Measurements from ENCODE around the gene ATP1A2.
A peak's percentile ranks its signal among the peaks of the same experiment; 100 is the strongest.

ATP1A2 gene

DNA sequence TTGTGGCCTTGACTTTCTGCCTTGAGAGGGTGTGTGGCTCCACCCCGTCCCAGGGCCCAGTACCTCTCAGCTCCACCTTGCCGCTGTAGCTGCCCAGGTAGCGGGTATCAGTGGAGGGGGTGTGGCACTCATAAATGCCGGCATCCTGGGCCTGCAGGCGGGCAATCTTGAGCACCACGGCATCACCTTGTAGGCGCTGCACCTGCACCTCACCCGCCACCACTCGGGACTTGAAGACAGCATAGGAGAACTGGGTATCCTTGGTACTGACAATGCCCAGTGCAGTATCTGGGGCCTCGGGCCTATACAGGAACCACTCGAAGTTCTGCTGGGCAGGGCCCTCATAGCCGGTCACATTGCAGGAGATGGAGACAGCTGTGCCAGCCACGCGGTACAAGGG, 20.8 kb upstream of the ATP1A2 start:
- Histone ChIP-seq H3K4me1 (ENCODE audit: control insufficient read depth in 1 of 2, insufficient read depth in 2 of 2, low read length in 2 of 2) (peaks cover 22 to 25% of the 10 kb centered on the region in 2 experiments), H3K4me3 (ENCODE audit: low read depth, low read length) (no peak overlapping the region), H2BK120ac (ENCODE audit: insufficient read depth, low read length, poor library complexity) (no peak overlapping the region), H3K14ac (ENCODE audit: low read length) (no peak overlapping the region), H3K9ac (ENCODE audit: low read length) (no peak overlapping the region), H3K18ac (ENCODE audit: low read length) (no peak overlapping the region), H2AK5ac (ENCODE audit: low read length) (no peak overlapping the region), H3K9me3 (ENCODE audit: insufficient read depth, low read depth, low read length) (peaks cover 5% of the 10 kb centered on the region), H2AFZ (ENCODE audit: insufficient read depth, low read length, poor library complexity) (no peak overlapping the region), H3K27ac (ENCODE audit: low read depth, low read length) (no peak overlapping the region), H3K79me1 (ENCODE audit: low read length) (peaks cover 2% of the 10 kb centered on the region), H3K36me3 (ENCODE audit: control insufficient read depth in 1 of 2, insufficient read depth in 2 of 2, low read length in 2 of 2) (peaks cover 0 to 6% of the 10 kb centered on the region in 2 experiments), H2BK5ac (ENCODE audit: low read depth, low read length, poor library complexity) (no peak overlapping the region), H2BK12ac (ENCODE audit: low read length) (no peak overlapping the region), H4K8ac (ENCODE audit: low read depth, low read length) (no peak overlapping the region), H3K4me2 (ENCODE audit: low read length) (no peak overlapping the region), H3K79me2 (ENCODE audit: control insufficient read depth, insufficient read depth, low read length, poor library complexity) (no peaks in the 10 kb centered on the region), H4K91ac (ENCODE audit: low read depth, low read length) (no peak overlapping the region), H3K23ac (ENCODE audit: low read length) (no peak overlapping the region), H4K12ac (ENCODE audit: low read depth, low read length) (no peak overlapping the region), H3K4ac (ENCODE audit: low read depth, low read length) (no peak overlapping the region), H3K27me3 (ENCODE audit: insufficient read depth, low read length) (no peaks in the 10 kb centered on the region)
- DNase-seq: no peak
- no CpG with 5 or more reads among the region's 14 CpGs for WGBS (ENCODE audit: extremely low coverage, insufficient coverage, insufficient read length)

- H3K14ac ChIP-seq (ENCODE audit: low read length): no peak overlapping the region
- no peak overlapping the region for H3K9ac ChIP-seq (ENCODE audit: low read length)
- H3K27ac ChIP-seq (ENCODE audit: low read depth, low read length): no peak overlapping the region
- H2BK12ac ChIP-seq (ENCODE audit: low read length): no peak overlapping the region
- no peaks in the 10 kb centered on the region for H3K27me3 ChIP-seq (ENCODE audit: insufficient read depth, low read length)
- no peak overlapping the region for H2AFZ ChIP-seq (ENCODE audit: insufficient read depth, low read length, poor library complexity)
- DNase-seq: no peak
- H3K4me3 ChIP-seq (ENCODE audit: low read depth, low read length): no peak overlapping the region
- peaks cover 2% of the 10 kb centered on the region for H3K79me1 ChIP-seq (ENCODE audit: low read length)
- no peak overlapping the region for H2BK120ac ChIP-seq (ENCODE audit: insufficient read depth, low read length, poor library complexity)
- no peak overlapping the region for H4K8ac ChIP-seq (ENCODE audit: low read depth, low read length)
- peaks cover 0 to 6% of the 10 kb centered on the region in 2 experiments for H3K36me3 ChIP-seq (ENCODE audit: control insufficient read depth in 1 of 2, insufficient read depth in 2 of 2, low read length in 2 of 2)
- H3K18ac ChIP-seq (ENCODE audit: low read length): no peak overlapping the region
- H3K23ac ChIP-seq (ENCODE audit: low read length): no peak overlapping the region
- no peak overlapping the region for H4K91ac ChIP-seq (ENCODE audit: low read depth, low read length)
- no peak overlapping the region for H2AK5ac ChIP-seq (ENCODE audit: low read length)
- no peak overlapping the region for H3K4ac ChIP-seq (ENCODE audit: low read depth, low read length)
- H4K12ac ChIP-seq (ENCODE audit: low read depth, low read length): no peak overlapping the region
- peaks cover 5% of the 10 kb centered on the region for H3K9me3 ChIP-seq (ENCODE audit: insufficient read depth, low read depth, low read length)
- peaks cover 21 to 25% of the 10 kb centered on the region in 2 experiments for H3K4me1 ChIP-seq (ENCODE audit: control insufficient read depth in 1 of 2, insufficient read depth in 2 of 2, low read length in 2 of 2)
- no CpG with 5 or more reads among the region's 4 CpGs for WGBS (ENCODE audit: extremely low coverage, insufficient coverage, insufficient read length)
- no peak overlapping the region for H2BK5ac ChIP-seq (ENCODE audit: low read depth, low read length, poor library complexity)
- no peaks in the 10 kb centered on the region for H3K79me2 ChIP-seq (ENCODE audit: control insufficient read depth, insufficient read depth, low read length, poor library complexity)
- H3K4me2 ChIP-seq (ENCODE audit: low read length): no peak overlapping the region
Measured at GRCh38 chr1:160095382-160096105, 20.0 kb upstream of the ATP1A2 start.

GRCh38 chr1:160096274-160097116, 19.1 kb upstream of the ATP1A2 start:
- peaks cover 5% of the 10 kb centered on the region for H3K9me3 ChIP-seq (ENCODE audit: insufficient read depth, low read depth, low read length)
- H3K4me3 ChIP-seq (ENCODE audit: low read depth, low read length): no peak overlapping the region
- no peak overlapping the region for H4K12ac ChIP-seq (ENCODE audit: low read depth, low read length)
- DNase-seq: peak; percentile 98 to 99
- H4K8ac ChIP-seq (ENCODE audit: low read depth, low read length): no peak overlapping the region
- H3K14ac ChIP-seq (ENCODE audit: low read length): no peak overlapping the region
- WGBS (ENCODE audit: extremely low coverage, insufficient coverage, insufficient read length): no CpG with 5 or more reads among the region's 4 CpGs
- no peak overlapping the region for H3K4ac ChIP-seq (ENCODE audit: low read depth, low read length)
- no peaks in the 10 kb centered on the region for H3K27me3 ChIP-seq (ENCODE audit: insufficient read depth, low read length)
- H3K23ac ChIP-seq (ENCODE audit: low read length): no peak overlapping the region
- H4K91ac ChIP-seq (ENCODE audit: low read depth, low read length): no peak overlapping the region
- H3K9ac ChIP-seq (ENCODE audit: low read length): no peak overlapping the region
- no peak overlapping the region for H3K4me2 ChIP-seq (ENCODE audit: low read length)
- peaks cover 2% of the 10 kb centered on the region for H3K79me1 ChIP-seq (ENCODE audit: low read length)
- no peaks in the 10 kb centered on the region for H3K79me2 ChIP-seq (ENCODE audit: control insufficient read depth, insufficient read depth, low read length, poor library complexity)
- no peak overlapping the region for H2BK5ac ChIP-seq (ENCODE audit: low read depth, low read length, poor library complexity)
- H3K4me1 ChIP-seq (ENCODE audit: control insufficient read depth in 1 of 2, insufficient read depth in 2 of 2, low read length in 2 of 2): peaks cover 18 to 20% of the 10 kb centered on the region in 2 experiments
- H2BK120ac ChIP-seq (ENCODE audit: insufficient read depth, low read length, poor library complexity): no peak overlapping the region
- H2AK5ac ChIP-seq (ENCODE audit: low read length): no peak overlapping the region
- no peak overlapping the region for H3K27ac ChIP-seq (ENCODE audit: low read depth, low read length)
- no peak overlapping the region for H2AFZ ChIP-seq (ENCODE audit: insufficient read depth, low read length, poor library complexity)
- H3K18ac ChIP-seq (ENCODE audit: low read length): no peak overlapping the region
- H2BK12ac ChIP-seq (ENCODE audit: low read length): no peak overlapping the region
- H3K36me3 ChIP-seq (ENCODE audit: control insufficient read depth in 1 of 2, insufficient read depth in 2 of 2, low read length in 2 of 2): peaks cover 0 to 5% of the 10 kb centered on the region in 2 experiments

DNA sequence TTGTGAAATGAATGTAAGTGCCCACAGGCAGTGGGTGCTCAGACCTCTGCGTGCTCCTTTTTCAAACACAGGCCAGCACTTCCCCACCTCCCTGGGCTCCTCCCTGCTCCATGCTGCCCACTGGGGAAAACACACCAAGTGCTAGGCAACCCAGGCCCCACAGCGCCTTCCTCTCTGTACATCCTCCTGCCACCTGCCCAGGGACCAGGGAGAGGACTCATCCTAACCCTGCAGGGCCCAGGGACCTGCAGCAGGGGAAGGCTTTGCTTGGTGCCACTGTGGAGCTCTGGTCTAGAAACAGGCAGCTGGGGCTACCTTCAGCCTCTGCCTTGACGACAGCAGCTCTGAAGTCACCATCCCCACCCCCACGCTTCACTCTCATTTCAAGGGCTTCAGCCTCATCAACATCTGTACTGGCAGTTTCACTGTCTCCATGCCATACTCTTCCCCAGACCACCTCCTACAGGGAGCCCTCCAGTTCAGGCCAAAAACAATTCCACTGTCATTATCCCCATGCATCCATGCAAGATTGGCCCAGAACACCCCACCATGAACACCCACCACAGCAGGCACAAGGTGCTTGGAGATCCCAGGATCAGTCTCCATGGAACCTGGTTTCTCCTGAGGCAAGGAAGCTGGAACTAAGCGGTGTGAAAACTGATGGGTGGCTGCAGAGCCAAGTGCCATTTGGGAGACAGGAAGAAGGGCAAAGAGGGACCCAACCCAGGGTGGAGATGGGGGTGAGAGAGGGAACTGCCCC, 18.2 kb upstream of the ATP1A2 start:
- H4K12ac ChIP-seq (ENCODE audit: low read depth, low read length): no peak overlapping the region
- peak in 1 of 2 donors; percentile 19 for DNase-seq
- no peaks in the 10 kb centered on the region for H3K79me2 ChIP-seq (ENCODE audit: control insufficient read depth, insufficient read depth, low read length, poor library complexity)
- H3K27ac ChIP-seq (ENCODE audit: low read depth, low read length): no peak overlapping the region
- H3K36me3 ChIP-seq (ENCODE audit: control insufficient read depth in 1 of 2, insufficient read depth in 2 of 2, low read length in 2 of 2): peaks cover 0 to 2% of the 10 kb centered on the region in 2 experiments
- H3K4me1 ChIP-seq (ENCODE audit: control insufficient read depth in 1 of 2, insufficient read depth in 2 of 2, low read length in 2 of 2): peaks cover 18 to 20% of the 10 kb centered on the region in 2 experiments
- no peak overlapping the region for H4K8ac ChIP-seq (ENCODE audit: low read depth, low read length)
- H2AK5ac ChIP-seq (ENCODE audit: low read length): no peak overlapping the region
- no peak overlapping the region for H2BK120ac ChIP-seq (ENCODE audit: insufficient read depth, low read length, poor library complexity)
- H3K79me1 ChIP-seq (ENCODE audit: low read length): peaks cover 2% of the 10 kb centered on the region
- no peaks in the 10 kb centered on the region for H3K27me3 ChIP-seq (ENCODE audit: insufficient read depth, low read length)
- H3K9ac ChIP-seq (ENCODE audit: low read length): no peak overlapping the region
- H3K14ac ChIP-seq (ENCODE audit: low read length): no peak overlapping the region
- H3K4me2 ChIP-seq (ENCODE audit: low read length): peak overlapping the region; percentile 96
- H4K91ac ChIP-seq (ENCODE audit: low read depth, low read length): no peak overlapping the region
- H2AFZ ChIP-seq (ENCODE audit: insufficient read depth, low read length, poor library complexity): no peak overlapping the region
- no peak overlapping the region for H3K4me3 ChIP-seq (ENCODE audit: low read depth, low read length)
- no CpG with 5 or more reads among the region's 5 CpGs for WGBS (ENCODE audit: extremely low coverage, insufficient coverage, insufficient read length)
- H2BK12ac ChIP-seq (ENCODE audit: low read length): no peak overlapping the region
- H3K4ac ChIP-seq (ENCODE audit: low read depth, low read length): no peak overlapping the region
- H2BK5ac ChIP-seq (ENCODE audit: low read depth, low read length, poor library complexity): no peak overlapping the region
- H3K18ac ChIP-seq (ENCODE audit: low read length): no peak overlapping the region
- H3K23ac ChIP-seq (ENCODE audit: low read length): no peak overlapping the region
- H3K9me3 ChIP-seq (ENCODE audit: insufficient read depth, low read depth, low read length): peaks cover 2% of the 10 kb centered on the region

Measured in trophoblast cell (in vitro differentiated cells and primary cell).